CD4-positive, alpha-beta T cell treated with Interleukin-6 at 100 ng/mL for 8 hours (primary cell): ENCODE data around the gene NINJ2.

Source experiments
- DNase-seq: peaks from one replicate; pipeline ENCODE4 v3.0.0-alpha.2; 2020; ENCODE audit warnings: mixed read lengths, low spot score

The NINJ2 gene

DNA sequence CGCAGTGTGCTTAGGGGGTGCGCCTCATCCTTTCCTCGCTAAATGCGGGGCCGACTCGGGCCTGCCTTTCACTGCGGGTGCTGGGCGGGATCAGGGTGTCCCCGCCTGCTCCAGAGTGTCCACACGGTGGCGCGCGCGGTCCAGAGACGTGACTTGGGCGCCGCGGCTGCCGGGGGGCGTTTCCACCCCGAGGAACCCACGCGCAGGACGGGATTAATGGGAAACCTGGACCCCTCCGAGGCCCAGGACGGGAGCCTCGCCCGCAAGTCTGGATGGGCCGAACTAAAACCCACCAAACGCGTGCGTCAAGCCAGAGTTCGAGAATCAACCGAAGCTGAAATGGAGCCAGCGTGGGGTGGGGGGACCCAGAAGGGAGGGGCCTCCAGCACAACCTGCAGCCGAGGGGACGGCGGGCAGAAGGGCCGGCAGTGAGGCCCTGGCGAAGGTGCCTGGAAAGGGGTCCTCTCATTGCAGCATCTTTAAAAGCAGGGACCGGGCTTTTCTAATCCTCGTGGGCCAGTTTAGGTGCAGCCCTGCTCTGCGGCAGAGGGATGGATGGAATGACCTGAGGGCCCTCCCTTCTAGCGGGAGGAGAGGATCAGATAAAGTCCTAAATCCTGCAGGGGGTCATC lies 93.3 kb downstream of the NINJ2 start:
- DNase-seq, result peak; percentile 82

DNA sequence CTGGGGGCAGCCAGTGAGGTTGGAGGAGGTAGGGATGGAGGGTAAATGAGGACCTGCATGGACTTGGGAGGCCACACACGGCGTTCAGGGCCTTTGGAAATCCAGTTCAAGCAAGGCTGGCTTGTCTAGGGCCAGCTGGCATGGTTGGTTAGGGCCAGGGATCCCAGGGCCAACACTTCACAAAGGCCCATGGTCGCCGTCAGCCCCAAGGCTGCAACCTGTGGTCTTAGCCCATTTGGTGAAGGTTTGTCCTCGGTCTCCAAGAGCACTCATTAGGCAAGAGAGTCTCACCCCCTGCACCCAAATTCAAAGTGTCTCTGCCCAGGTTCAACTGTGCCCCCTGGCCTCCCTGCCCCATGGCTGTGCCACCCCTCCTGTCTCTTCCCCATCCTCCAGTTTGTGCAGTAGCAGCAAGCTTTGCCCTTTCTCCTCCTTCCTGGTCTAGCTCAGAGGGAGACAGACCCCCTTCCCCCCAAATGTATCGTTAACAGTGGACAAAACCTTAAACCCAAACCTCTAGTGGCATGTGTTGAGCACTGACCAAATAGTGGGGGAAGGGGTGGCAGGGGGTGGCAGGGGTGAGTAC lies 94.1 kb downstream of the NINJ2 start:
- no peak for DNase-seq

DNA sequence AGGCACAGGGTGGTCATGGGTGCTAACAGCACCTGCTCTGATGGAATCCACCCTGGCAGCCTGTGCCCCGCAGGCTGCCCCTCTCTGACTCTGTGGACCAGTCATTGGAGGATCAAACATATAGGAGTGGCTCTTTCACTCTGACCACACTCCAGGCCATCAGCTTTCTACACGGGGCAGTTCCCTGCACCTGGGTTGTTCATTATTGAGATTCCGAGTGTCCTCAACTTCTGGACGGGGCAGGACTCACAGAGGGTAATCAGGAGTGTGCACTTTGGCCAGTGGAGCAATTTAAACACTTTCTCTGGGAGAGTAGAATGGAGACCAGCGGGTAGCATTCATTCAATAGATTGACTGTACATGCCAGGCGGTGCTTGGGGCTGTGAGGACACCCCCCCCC lies 94.8 kb downstream of the NINJ2 start:
- DNase-seq, result no peak

DNA sequence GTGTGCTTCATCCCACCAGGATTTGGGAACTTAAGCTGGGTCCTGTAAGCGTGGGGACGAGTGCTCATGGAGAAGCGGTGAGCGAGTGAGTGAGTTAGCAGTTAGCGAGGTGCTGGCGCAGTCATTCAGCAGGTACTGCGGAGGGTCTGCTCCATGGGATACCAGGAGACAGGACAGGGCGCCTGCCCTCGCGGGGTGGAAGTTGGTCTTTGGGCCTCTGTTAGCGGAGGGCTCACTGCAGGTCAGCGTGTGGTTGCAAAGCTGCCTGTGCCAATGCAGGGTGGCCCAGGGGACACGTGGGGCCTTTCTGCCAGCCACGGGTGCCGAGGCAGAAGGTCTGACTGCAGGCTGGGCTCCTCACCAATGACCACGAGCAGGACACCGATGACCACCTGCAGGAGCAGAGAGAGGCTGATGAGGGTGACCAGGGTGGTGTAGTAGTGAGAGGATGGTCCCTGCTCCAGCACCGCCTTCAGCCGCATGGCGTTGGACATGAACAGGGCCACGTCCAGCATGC lies 97.6 kb downstream of the NINJ2 start:
- no peak for DNase-seq

GRCh38 chr12:565161-565560 lies 98.1 kb downstream of the NINJ2 start:
- DNase-seq, result no peak

- no peak for DNase-seq
These were observed 99.4 kb downstream of the NINJ2 start for GRCh38 chr12:563787-564298.

DNA sequence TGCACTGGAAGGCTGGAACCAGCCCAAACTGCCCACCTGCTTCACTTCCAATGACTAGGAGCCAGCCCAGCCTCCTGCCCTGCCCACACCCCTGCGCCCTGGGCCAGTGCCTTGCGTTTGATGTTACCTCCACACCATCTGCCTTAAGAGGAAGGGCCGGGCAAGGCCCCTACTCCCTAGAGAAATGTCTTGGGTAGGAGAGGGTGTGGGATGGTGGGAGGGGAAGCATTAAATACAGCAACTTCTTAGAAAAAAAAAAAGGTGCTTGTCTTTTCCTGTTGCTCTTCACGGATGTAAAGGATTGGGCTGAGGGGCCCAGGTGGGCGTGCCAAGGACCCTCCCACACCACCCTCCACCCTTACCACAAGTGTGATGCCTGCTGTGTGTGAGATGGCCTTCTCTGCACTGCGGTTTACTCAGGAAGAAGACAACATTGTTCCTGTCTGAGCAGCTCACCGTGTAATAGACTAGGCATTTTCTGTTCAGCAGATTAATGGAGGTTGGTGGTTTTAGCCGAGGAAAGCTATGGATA lies 99.9 kb downstream of the NINJ2 start:
- DNase-seq, result peak; percentile 86

GRCh38 chr12:562634-563033 lies 100.6 kb downstream of the NINJ2 start:
- no peak for DNase-seq

DNA sequence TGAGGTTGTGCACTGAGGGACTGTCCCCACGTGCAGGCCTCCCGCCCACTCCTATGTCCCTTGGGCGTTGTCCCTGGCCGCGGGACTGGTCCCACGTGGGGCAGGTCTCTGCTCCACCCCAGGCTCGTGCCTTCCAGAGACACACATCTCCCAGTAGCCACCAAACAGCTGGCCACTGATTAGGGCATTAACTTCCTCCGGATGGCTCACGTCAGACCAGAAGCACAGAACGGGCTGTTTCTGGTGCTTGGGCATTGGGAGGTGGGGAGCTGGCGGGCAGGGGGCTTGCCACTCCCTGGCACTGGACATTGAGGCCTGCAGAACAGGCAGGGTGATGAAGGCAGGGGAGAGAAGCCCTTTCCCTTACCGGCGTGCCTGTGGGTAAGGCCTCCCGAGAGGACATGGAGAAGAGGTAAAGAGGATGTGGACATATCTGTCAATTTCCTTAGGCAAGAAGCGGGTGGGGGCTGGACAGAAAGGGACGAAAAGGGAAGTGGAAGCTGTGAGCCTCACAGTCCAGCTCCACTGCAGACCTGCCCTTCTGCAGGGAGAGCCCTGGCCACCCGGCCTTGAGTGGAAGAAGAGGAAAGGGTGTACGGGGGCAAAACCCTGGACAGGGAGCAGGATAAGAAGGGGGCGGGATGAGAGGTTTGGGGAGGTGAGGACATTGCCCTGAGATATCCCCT lies 101.2 kb downstream of the NINJ2 start:
- DNase-seq, result no peak

DNA sequence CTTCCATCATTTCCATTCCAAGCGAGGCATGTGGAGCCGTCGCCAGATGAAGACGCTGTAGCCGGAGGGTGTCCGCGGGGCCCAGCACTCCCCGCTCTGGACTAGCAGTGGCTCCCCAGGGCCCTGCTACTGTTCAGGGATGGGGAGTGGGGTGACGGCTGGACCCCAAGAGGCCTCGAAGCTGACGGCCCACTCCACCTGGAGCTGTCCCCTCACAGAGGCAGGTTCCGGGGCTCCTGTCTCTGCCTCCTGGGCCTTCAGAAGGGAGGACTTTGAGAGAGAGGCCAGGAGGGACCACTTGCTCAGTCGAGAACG lies 101.9 kb downstream of the NINJ2 start:
- DNase-seq, result no peak

- no peak for DNase-seq
These were observed 102.4 kb downstream of the NINJ2 start for GRCh38 chr12:560691-561390.

DNA sequence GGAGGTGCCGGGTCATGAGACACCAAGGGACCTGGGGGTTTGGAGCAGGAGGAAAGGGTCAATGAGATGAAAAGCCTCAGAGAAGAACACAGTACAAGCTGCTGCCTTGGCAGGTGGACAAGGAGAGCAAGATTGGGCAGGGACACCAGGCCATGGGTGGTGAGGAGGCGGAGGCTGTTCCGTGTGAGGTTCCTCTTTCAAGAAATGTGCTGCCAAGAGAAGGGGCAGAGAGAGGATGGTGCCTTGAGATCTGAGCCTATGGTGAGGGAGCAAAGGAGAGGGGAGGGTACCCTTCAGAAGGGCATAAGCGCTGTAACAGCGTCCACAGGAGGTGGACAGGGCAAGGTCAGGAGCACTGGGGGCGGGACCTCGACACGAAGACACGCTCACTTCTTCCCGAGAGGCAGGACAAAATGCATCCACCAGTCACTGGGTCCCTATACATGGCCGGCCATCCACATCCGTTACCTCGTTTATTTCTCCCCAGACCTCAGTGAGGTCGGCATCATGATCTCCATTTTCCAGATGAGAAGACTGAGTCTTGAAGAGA lies 103.3 kb downstream of the NINJ2 start:
- DNase-seq, result no peak

DNA sequence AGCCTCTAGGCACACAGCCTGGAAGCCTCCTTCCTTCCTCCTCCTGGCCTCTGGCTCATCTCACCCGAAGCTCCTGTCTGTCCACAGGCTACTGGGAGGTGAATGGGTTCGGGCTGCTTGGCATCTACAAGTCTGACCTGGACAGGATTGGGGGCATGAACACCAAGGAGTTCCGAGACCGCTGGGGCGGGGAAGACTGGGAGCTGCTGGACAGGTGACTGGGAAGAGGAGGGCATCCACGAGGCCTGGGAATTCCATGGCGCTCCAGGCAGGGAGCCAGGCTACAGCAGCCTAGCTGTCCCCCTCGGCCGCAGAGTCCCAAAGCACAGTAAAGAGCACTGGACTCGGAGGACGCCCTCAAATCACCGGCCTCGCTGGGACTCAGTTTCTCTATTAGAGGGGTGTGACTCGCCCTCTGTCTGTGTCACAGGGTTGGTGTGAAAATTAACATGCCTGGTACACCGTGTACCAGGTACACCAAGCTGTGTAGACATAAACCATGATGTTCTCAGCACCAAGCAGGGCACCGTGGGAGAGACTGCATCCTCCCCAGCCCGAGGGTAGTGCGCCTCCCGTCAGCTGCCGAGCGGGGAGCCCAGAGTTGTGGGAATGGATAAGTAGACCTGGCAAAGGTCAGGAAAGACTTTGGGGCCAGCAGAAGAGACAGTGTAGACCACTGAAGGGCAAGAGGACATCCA lies 103.9 kb downstream of the NINJ2 start:
- DNase-seq, result no peak

GRCh38 chr12:558580-558979 lies 104.7 kb downstream of the NINJ2 start:
- DNase-seq, result no peak

- DNase-seq, result no peak
These were observed 106.7 kb downstream of the NINJ2 start for GRCh38 chr12:556498-556897.

DNA sequence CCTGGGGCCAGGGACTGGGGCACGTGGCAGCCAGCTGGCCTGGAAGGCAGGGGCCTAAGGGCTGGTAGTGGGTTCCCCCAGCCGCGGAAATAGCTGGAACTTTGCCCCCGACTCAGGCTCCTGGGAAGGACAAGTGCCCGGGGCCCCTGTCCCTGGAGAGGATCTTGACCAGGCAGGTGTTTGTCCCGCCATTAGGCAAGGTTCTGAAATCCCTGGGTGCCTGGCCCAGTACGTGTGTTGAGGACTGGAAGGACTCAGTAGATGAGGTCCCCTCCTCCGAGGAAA lies 109.3 kb downstream of the NINJ2 start:
- DNase-seq, result no peak

GRCh38 chr12:553216-554000 lies 109.8 kb downstream of the NINJ2 start:
- DNase-seq, result peak; percentile 27

GRCh38 chr12:552466-552865 lies 110.8 kb downstream of the NINJ2 start:
- no peak for DNase-seq

- DNase-seq, result no peak
These were observed 112.6 kb downstream of the NINJ2 start for GRCh38 chr12:550473-551260.

- no peak for DNase-seq
These were observed 113.7 kb downstream of the NINJ2 start for GRCh38 chr12:549476-550082.
